ENCODE results near the gene PLCD1. TPM values are rescaled to one million over a fixed set of nuclear protein-coding genes. Genes with fewer than 3 reads are reported as not detected.

The PLCD1 gene
- total RNA-seq, 1 experiment from 2014 or later, result 27.1 TPM

DNA sequence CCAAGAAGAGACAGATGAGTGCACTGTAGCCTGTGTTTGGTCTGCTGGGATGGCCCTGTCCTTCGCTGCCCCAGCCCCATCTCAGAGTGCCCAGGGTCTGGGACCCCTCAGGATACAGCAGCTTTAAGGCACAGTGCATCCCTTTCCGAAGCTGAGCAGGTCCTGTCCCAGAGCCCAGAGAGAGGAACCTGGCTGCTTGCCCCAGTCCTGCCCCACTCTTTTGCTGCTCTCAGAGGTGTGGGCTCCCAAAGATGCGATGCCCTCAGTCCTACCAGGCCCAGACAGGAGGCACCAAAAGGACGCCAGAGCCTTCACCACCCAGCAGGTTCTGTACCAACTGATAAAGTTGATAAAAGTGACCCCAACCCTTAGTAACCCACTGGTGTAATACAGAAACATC lies 8.2 kb downstream of the PLCD1 start:
- no peak overlapping the region for H2BK20ac ChIP-seq (ENCODE audit: low read depth, low read length, poor library complexity, severe bottlenecking)
- H3K23me2 ChIP-seq (ENCODE audit: insufficient read length, low read depth, low read length, poor library complexity, severe bottlenecking), result peaks cover 5% of the 10 kb centered on the region
- no peaks in the 10 kb centered on the region for H3K79me1 ChIP-seq (ENCODE audit: insufficient read depth, low read depth, low read length, poor library complexity, severe bottlenecking)

More for the DNA sequence above, 8.2 kb downstream of the PLCD1 start:
- Histone ChIP-seq H4K8ac (replicated peaks; ENCODE audit: insufficient read length, low read depth, low read length) (no peak overlapping the region), H2AK5ac (ENCODE audit: insufficient read length, low read length) (no peak overlapping the region), H3K18ac (ENCODE audit: insufficient read length, low read depth, low read length) (no peak overlapping the region), H3K4ac (ENCODE audit: low read depth, low read length) (no peak overlapping the region), H2BK5ac (ENCODE audit: insufficient read length, low read length) (no peak overlapping the region), H2BK120ac (ENCODE audit: low read depth, low read length, poor library complexity, severe bottlenecking) (no peak overlapping the region), H2BK12ac (ENCODE audit: insufficient read length, low read depth, low read length) (no peak overlapping the region), H3K14ac (ENCODE audit: insufficient read depth, low read length) (no peak overlapping the region; the same call in 1 of the 2 replicates), H3T11ph (ENCODE audit: low read length) (no peak overlapping the region), H3K27me3 (ENCODE audit: insufficient read depth, low read length) (no peaks in the 10 kb centered on the region; the same call in 1 of the 2 replicates), H3K27ac (ENCODE audit: insufficient read length, low read depth, low read length) (no peak overlapping the region), H3K23ac (ENCODE audit: insufficient read length, low read depth, low read length) (no peak overlapping the region), H4K20me1 (ENCODE audit: control insufficient read depth, insufficient read depth, insufficient read length) (no peaks in the 10 kb centered on the region), H3K9ac (ENCODE audit: extremely low read depth, insufficient read length, low read length) (no peak overlapping the region), H3K79me2 (ENCODE audit: insufficient read depth, low read length) (no peaks in the 10 kb centered on the region), H3K4me2 (ENCODE audit: insufficient read depth, insufficient read length, low read length) (no peak overlapping the region), H3K56ac (ENCODE audit: insufficient read length, low read depth, low read length) (no peak overlapping the region), H2AFZ (ENCODE audit: low read length) (no peak overlapping the region), H3K9me3 (ENCODE audit: control insufficient read depth, low read depth, low read length) (no peaks in the 10 kb centered on the region), H4K5ac (ENCODE audit: insufficient read length, low read depth, low read length) (no peak overlapping the region), H2BK15ac (ENCODE audit: low read depth, low read length) (no peak overlapping the region), H3K4me1 (ENCODE audit: insufficient read depth, low read length) (no peaks in the 10 kb centered on the region), H4K91ac (ENCODE audit: insufficient read length, low read depth, low read length) (no peak overlapping the region)
- peaks cover under 1 to 14% (median 5%) of the 10 kb centered on the region in 3 experiments; a peak in 6 of 7 replicates for H3K36me3 Mint-ChIP-seq (ENCODE audit: insufficient read depth in 1 of 3, low read depth in 3 of 3)
- peaks cover 6% of the 10 kb centered on the region for H3K27me3 Mint-ChIP-seq (ENCODE audit: low read depth)
- TF ChIP-seq, protein P1, sequence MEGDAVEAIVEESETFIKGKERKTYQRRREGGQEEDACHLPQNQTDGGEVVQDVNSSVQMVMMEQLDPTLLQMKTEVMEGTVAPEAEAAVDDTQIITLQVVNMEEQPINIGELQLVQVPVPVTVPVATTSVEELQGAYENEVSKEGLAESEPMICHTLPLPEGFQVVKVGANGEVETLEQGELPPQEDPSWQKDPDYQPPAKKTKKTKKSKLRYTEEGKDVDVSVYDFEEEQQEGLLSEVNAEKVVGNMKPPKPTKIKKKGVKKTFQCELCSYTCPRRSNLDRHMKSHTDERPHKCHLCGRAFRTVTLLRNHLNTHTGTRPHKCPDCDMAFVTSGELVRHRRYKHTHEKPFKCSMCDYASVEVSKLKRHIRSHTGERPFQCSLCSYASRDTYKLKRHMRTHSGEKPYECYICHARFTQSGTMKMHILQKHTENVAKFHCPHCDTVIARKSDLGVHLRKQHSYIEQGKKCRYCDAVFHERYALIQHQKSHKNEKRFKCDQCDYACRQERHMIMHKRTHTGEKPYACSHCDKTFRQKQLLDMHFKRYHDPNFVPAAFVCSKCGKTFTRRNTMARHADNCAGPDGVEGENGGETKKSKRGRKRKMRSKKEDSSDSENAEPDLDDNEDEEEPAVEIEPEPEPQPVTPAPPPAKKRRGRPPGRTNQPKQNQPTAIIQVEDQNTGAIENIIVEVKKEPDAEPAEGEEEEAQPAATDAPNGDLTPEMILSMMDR (conservative IDR thresholded peaks at IDR 0.05), result no peak
- H3K4me1 Mint-ChIP-seq, result peaks cover 13 to 14% of the 10 kb centered on the region in 2 experiments
- no peaks in the 10 kb centered on the region for H3K9me3 Mint-ChIP-seq
- H3K27ac Mint-ChIP-seq, result no peak overlapping the region
- WGBS (ENCODE audit: extremely low coverage, insufficient read length, low lambda C conversion rate), result no CpG with 5 or more reads among the region's 4 CpGs
- DNase-seq, result peak; percentile 15
- H3K4me3 Mint-ChIP-seq, result no peak overlapping the region

Measured in H9 (cell line).